GM21526 (cell line): ENCODE measurements around the gene PET100.

Experiments
- ATAC-seq: cut with Tn5 transposase; IDR thresholded peaks from one replicate; pipeline ENCODE4 v1.9.1; 2021; ENCODE audit warnings: moderate library complexity; ENCODE audit not compliant: unreplicated experiment, low FRiP score

The PET100 gene

GRCh38 chr19:7676854-7677253, 47.3 kb downstream of the PET100 start, which contains the start of gene MCEMP1:
TSS of gene MCEMP1 (plus strand) at chr19:7677090. CDS start at chr19:7677121, 31 bp downstream.
- ATAC-seq, result no peak

GRCh38 chr19:7677669-7678311, 48.2 kb downstream of the PET100 start:
- no peak for ATAC-seq

GRCh38 chr19:7678971-7679751, 49.6 kb downstream of the PET100 start:
- no peak for ATAC-seq

GRCh38 chr19:7679771-7680605, 50.4 kb downstream of the PET100 start:
- no peak for ATAC-seq

GRCh38 chr19:7680606-7681339, 51.2 kb downstream of the PET100 start, which contains the start of gene TRAPPC5:
TSS of gene TRAPPC5 (plus strand) at chr19:7680833. CDS start at chr19:7682254, 1,421 bp downstream.
- no peak for ATAC-seq
